Superior temporal gyrus (tissue), 1 donor: ENCODE data around the gene ZFHX3.
"Not testable (repeated sequence)": the region's sequence is repeated elsewhere in the genome, so short reads cannot be mapped to it uniquely, and the experiment has no call there.

Experiments
- DNase-seq: peaks from one replicate; pipeline ENCODE4 v3.0.0-alpha.2; 2016; ENCODE audit errors: extremely low spot score

The ZFHX3 gene

DNA sequence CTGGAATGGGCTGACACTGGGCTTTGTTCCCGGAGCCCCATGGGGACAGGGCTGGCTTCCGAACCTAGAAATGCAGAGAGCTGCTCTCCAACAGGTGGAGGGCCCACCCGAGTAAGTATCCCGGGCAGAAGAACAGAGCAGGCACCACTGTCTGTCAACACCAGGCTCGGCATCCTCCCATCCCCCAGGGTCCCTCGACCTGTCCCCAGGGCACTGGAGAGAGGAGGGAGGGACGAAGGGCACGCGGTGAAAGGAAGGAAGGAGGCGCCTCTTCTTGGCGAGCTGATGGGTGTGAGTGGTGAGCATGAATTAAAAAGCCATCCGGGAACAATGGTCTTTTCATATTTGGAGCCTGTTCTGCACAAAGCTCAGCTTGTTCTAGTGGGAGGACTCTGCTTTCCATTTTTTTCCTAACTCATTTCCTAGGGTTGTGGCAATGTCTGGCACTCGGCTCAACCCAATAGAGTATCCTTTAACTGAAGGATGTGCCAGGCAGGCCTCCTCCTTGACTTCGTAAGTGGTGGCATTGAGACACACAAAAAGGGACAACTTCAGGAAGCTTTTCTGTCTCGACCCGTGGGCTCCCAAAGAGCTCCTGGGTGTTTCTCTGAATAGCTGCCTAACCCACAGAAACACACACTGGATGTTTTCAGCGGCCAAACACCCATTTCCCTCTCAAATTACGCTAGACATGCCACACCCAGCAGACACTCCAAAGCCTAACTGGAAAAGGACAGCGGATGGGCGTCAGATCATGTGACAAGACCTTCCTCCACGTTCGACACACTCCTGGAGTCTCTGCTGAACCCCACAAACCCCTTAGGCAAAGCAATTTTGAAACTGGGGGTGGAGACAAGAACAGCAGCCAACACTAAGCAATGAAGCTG is 47.7 kb downstream of the ZFHX3 start:
- peak; percentile 86 for DNase-seq

DNA sequence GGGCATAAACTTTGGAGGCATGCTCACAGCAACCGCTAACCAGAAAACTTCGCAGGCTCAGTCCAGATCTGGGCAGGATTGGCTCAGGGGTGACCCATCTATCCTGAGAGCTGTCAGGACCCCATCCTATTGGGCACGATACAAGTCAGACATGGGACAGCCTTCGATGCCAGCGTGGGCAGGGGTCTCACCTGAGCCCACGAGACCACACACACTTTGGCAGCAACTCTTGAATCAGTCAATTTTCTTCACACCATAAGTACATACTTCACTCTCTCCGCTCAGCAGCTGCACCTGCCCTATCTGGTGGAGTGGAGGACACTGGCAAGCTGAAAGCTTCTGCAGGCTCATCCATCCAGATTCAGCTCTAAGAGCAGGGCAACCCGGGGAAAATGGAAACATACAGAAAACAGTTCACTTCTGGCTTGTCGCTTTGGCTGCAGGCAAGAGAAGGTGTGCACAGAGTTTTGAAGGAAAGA is 48.3 kb downstream of the ZFHX3 start:
- no peak for DNase-seq

DNA sequence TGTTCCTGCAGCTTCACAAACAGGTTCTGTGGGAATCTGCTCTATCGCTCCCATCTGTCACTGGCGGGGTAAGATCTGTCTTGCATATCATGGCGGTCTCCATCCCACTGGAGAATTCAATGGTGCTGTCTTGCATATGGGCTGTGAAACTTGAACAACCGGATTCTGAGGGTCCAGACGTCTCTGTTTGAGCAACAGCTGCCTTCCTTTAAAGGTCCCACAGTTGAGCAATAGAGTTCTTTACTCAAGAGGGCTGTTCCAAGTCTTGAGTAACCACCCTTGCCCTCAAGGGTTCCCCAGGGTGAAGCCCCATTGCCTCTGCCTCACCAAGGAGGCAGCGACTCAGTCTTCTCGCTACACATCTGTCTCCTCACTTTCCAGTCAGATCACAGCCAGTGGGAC is 50.8 kb downstream of the ZFHX3 start:
- no peak for DNase-seq

DNA sequence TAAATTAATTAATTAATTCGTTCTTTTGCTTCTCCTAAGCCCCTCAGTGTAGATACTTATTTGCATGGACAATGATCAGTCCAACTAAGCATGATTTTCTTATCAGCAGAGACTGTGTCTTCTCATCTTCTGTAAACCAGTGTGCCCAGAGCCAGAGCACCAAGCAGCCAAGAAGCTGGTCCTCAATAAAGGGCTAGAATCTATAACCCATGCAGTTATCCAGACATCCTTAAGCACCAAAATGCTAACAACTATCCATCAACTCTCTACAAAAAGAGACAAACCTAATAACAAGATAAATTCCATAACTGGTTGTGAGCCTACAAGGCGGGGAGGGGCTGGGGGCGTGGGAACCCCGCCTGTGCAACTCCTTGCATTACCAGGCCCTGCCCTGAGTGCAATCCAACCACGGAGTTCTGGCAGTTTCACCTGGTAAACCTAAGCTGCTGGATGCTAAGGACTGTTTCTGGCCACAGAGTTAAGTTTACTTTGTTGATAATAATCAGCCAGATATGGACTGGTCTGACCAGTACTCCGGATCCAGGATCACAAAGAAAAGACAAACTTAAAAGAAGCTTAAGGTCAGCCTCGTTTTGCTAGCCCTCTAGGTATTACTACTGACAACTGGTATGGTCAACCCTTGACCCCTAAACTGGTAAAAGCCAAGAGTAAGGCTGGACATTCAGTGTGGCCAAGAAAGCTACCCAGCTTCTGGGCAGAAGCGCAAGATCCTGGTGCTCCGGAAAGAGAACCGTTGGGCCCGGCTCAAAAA is 51.5 kb downstream of the ZFHX3 start:
- no peak for DNase-seq

DNA sequence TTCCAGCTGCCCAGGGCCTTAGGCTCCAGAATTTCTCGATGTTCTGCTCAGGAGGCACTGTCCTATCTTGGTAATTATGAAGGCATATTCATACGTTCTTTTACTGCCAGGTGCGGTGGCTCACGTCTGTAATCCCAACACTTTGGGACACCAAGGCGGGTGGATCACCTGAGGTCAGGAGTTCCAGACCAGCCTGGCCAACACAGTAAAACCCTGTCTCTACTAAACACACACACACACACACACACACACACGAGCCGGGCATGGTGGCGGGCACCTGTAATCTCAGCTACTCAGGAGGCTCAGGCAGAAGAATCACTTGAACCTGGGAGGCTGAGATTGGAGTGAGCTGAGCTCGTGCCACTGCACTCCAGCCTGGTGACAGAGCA is 52.1 kb downstream of the ZFHX3 start:
- DNase-seq, result not testable (repeated sequence)

DNA sequence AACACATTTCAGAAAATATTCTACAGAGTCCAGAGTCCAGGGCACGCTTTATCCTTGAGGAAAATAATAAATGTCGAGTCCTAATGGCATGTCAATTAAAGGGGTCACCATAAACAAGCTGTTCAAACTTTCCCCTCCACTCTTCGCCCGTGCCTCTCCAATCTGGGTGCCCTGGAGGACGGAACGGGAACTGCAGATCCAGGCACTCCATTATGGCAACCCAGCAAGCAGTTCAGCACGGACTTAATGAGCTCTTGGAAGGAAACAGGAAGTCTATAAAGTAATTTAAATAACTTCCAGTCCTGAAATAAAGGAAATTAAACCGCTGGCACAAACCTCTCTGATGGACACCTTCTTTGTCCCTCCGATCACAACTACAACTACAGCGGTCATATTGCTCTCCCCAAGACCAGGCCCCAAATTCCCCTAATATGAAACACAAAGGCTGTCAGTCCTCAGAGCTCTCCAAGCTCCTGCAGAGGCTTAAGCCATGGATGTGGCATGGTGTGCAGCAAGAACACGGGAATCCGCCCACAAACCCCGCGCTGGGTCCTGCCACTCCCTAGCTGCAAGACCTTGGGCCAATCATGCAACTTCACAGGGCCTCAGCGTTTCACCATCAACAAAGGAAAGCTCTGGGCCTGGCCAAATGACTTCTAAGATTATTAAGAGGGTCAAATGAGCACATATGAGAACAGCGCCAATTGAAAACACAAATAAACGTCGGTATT is 52.6 kb downstream of the ZFHX3 start:
- no peak for DNase-seq

DNA sequence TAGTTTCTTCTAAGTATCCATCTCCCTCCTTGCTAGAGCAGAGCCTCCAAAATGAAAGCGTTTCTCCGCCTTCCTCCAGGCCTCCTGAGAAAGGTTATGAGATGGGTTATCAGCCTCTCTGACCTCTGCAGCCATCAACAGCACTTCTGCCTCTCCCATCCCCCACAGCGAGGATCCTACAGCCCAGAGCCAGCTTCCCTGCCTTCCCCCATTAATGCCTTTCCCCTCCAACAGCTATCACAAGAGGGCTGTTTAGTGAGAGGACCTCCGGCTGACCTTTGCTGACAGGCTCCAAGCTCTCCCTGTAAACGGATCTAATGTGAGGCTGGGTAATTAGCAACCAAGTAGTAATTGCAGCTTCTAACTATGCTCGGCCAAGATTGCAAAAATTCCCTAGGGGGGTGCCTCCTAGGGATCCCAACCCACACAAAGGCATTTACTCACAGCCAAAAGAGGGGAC is 55.8 kb downstream of the ZFHX3 start:
- DNase-seq, result no peak

DNA sequence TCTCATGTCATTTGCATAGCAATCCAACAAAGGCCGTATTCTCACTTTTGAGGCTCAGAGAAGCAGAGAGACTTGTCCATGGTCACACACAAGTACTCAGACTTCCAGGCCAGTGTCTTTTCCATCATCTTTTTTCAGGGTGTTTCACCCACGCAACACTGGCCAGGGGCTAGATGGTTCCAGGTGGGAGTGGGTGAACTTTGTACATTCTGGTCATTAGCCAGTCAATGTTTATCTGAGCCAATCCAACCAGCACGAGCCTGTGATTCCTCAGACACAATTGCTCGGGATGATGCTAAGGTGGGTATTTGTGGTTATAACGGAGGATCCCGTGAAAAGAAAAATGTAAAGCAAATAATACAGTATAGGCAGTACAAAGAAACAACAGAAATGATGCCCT is 56.3 kb downstream of the ZFHX3 start:
- no peak for DNase-seq

DNA sequence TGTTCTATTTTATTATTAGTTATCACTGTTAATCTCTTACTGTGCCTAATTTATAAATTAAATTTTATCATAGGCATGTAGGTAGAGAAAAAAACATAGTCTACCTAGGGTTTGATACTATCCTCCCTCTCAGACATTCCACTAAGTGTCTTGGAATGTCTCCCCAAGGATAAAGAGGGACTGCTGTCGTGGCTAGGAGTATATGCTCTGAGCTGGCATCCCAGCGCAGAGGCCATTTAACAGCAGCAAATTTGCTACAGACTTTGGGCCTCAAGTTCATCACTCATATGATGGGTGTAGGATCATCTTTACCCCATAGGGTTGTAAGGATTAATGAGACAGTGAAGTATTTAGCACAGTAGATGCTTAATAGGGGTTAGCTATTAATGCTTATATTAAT is 56.7 kb downstream of the ZFHX3 start:
- DNase-seq, result no peak

DNA sequence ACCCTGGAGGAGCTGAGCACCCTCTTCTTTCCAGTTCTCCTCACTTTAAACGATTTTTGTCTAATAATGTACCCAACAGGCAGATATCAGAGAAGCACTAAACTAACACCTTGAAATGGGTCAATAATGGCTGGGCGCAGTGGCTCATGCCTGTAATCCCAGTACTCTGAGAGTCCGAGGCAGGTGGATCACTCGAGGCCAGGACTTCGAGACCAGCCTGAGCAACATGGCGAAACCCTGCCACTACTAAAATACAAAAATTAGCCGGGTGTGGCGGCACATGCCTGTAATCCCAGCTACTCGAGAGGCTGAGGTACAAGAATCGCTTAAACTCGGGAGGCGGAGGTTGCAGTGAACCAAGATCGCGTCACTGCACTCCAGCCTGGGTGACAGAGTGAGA is 57.4 kb downstream of the ZFHX3 start:
- DNase-seq, result no peak

DNA sequence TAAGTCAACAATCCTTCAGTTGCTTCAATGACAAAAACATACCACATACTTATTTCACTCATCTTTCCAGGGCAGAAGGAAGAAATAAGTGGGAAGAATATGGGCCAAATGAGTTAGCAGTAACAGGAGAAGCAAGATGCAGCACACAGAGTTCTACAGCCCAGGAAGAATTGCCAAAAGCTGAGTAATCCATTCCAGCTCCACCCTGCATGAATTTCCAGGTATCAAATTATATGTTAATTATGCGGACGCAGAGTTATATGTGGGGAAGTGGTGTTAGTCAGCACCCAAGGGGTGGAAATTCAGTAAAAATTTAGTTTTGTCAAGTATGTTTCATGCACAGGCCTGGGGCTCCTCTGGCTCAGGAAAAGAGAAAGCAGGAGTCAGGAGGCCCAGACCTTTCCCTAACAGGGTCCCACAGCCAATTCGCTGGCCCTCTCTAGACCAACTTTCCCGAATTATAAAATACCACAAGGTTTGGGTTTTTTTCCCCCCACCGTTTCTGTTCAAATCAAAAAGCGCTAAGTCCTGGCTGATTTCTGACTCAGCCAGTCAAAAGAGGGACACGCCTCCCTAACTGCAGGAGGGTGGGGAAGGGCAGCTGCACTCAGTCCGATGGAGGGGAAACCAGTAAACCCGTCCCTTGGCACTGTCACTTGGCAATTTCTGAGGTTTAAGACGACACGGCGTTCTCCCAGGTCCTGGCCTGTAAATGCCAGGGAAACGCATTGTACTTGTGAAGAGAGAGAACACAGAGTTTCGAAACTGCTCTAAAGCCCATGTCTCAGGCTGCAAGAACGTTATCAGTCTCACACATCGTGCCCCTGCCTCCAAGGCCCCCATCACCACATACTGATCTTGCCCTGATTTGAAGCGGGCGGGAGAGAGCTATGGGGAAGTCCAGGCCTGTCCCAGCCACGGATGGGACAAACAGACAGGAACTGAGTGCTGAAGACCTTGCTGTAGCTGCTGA is 58.1 kb downstream of the ZFHX3 start:
- DNase-seq, result no peak

DNA sequence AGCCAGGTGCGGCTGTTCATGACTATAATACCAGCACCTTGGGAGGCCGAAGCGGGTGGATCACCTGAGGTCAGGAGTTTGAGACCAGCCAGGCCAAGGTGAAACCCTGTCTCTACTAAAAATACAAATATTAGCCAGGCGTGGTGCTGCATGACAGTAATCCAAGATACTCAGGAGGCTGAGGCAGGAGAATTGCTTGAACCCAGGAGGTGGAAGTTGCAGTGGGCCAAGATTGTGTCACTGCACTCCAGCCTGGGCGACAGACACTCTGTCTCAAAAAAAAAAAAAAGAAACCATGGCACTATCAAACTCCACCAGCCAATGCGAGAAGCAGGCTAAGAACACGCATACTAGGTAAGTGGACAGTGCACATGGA is 58.7 kb downstream of the ZFHX3 start:
- DNase-seq, result not testable (repeated sequence)

DNA sequence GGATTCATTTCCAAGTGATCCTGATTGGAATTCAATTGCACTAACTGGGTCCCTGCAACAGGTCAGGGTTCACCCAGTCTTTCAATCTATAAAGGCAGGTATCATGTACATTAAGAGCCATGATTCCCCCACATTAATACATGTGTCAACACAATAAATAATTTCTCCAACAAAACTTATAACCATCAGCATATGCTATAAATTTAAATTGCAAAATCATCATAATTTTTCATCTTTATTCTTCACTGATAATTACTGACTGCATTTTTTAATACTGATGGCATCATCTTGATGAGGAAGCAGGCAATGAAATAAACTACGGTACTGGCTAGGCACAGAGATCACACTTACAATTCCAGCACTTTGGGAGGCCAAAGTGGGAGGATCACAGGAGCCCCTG is 59.4 kb downstream of the ZFHX3 start:
- DNase-seq, result no peak

DNA sequence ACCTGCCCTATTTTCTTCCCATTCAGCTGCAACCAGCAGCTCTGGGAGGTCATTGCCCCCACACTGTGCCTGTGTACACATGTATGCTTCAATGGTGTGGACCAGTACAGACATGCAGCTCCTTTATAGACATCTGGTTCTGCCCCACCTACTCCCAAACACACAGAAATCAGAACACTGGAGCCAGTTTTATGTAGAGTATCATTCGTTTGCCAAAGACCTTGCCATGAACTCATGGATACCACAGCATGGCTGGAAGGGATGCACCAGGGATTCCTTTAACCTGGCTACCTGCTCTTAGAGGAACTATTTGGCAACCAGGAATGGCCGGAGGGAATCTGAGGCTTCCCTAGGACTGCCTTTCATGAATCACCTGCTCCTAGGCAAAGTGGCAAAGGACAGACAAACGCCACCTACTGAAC is 60.4 kb downstream of the ZFHX3 start:
- DNase-seq, result no peak

DNA sequence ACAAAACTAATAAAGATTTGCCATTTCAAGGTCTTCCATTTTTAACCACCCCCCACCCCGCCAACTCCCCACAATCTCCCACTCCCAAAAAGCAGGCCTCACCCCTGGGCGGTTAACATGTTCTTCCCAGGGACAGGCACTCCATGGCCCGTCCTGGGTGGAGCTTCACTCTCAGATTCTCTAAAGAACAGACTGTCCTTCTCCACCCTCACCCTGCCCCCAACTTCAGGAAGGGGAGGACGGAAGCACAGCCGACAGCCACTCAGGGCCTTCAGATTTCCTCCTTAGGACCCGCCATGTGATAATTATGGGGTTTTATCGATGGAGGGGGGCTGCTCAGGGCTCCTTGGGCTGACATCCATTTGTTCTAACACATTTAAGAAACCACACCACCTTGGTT is 61.9 kb downstream of the ZFHX3 start:
- DNase-seq, result no peak

DNA sequence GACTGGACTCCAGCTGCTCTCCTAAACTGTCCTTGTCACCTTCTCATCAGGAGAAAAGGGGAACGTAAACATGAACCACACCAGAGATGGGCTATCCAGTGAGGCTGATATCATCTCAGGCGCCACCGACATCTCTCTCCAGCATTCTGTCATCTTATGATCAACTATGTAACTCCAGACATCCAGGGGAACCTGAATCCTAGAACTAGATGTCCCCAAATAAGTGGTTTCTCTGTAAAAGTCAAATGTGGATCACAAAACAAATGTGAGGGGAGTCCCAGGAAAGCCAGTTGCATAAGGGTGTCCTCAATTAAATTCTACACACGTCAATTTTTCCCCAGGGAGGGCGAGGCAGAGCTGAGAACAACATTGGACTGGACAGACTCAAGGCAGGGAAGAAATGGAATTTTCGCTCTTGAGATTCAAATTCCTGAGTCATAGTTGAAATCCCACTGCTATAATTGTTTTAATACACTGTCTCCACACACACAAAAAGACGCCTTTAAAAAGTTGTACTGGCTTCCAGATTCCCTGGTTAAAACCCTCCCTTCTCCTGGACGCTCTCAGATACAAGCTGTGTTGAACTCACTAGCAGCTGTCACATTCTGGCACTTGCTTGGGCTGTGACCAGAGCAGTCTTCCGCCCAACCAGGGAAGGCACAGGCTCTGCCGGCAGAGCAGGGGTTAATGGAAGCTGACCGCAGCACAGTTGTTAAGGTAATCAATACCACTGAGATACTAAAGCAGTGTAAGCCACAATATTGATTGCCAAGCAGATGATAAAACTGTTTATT is 62.6 kb downstream of the ZFHX3 start:
- DNase-seq, result no peak

DNA sequence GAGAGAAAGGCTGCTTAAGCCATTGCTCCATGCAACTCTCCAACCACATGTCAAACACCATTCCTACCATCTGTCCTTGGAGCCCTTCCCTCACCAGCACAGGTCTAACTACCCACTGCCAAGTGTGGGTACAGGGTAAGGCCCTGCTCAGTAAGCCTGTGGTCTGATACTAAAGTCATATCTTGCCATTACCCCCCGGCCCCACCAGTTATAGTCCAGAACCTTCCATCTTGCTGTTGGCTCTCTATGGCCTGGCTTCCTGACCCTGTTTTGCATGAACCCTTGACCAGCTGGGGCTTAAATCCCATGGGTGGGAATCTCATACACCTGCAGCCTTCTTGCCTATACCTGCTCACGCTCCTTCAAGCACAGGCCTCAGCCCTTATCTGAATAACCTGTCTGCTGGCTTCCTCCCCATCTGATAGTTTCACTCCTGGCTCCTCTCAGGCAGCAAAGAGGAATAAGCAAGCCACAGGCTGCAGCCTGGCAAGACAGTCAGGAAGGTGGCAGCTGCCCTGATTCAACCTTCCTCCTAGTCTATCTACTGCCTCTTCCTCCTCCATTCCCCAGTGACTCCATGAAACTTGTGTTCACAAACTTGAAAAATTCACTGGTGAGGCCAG is 64.1 kb downstream of the ZFHX3 start:
- DNase-seq, result no peak

DNA sequence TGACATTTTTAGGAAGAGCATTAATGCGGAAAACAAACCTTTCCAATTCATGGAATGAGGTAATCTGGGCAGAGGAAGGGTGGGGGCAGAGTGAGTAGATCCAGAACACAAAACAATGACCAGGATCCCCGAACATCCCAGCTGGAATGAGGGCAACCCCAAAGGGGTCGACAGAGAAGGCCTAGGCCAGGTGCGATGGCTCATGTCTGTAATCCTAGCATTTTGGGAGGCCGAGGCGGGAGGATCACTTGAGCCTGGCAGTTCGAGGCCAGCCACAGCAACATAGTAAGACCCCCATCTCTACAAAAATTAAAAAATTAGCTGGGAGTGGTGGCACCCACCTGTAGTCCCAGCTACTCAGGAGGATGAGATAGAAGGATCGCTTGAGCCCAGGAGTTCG is 64.7 kb downstream of the ZFHX3 start:
- DNase-seq, result no peak

DNA sequence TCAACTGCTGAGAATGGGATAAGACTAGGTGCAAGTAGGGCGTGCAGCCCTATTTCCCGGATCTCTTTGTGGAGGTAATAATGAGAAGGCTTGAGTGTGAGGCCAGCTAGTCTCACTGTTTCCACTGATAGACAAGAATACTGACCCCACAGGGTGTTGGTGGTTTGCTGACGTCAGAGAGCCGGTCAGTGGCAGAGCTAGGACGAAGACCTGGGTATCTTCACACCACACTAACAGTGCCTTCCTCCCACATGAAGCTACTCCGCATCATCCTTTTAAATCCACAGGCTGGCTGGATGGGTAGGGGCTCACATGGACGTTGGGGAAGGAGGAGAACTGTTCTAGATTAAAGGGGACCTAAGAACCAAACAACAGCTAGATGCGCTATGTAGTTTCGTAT is 68.0 kb downstream of the ZFHX3 start:
- no peak for DNase-seq

DNA sequence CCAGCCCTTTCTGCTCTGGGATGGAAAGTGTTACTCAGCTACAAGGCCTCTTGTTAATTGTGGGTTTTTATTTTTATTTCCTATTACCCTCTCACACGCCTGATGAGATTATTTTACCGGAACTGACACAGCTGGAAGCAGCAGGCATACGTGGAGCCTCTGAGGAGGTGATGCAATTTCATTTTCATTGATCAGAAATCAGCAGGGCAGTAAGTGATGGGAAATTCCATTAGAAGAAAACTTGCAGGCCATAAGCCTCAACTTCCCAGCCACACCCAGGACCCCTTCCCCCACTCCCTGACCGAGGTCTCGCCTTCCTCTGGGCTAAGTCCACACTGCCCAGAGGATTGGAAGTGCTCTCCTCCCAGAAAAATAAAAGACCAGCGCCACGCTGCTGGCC is 69.7 kb downstream of the ZFHX3 start:
- no peak for DNase-seq
